PC-9 (cell line): ENCODE results near the gene ST8SIA3. TPM values are rescaled to one million over a fixed set of nuclear protein-coding genes. Genes with fewer than 3 reads are reported as not detected.

ENCODE experiments used
- BruUV-seq: library from RNA; stranded (reverse); fragments of 400-500 nt; replicated peaks from 2 replicates; lab custom pipeline; 2021; lab: Mats Ljungman, UMichigan
- CTCF ChIA-PET: fragments of 300-600 bp; sonication (Branson Sonifier 250); formaldehyde crosslinking; loops from one replicate; lab custom pipeline; 2022; ENCODE audit warnings: antibody characterized with exemption; lab: Charles Lee
- POLR2A ChIA-PET: fragments of 300-600 bp; sonication (Branson Sonifier 250); formaldehyde crosslinking; loops from one replicate; lab custom pipeline; 2022; ENCODE audit warnings: antibody characterized with exemption; ENCODE audit not compliant: unreplicated experiment; lab: Charles Lee
- DNase-seq, 2 experiments: peaks; one replicate each; pipeline versions ENCODE4 v3.0.0 to v3.0.0-alpha.2; 2015 to 2022; ENCODE audit warnings: mixed read lengths in 1 of 2
- H2AFZ ChIP-seq: fragments of 200-600 bp; sonication (generic); 2 replicates; pipeline ENCODE4 v1.8.1; 2017; ENCODE audit warnings: antibody characterized with exemption
- H3F3A ChIP-seq: fragments of 200-600 bp; sonication (generic); 2 replicates; pipeline ENCODE4 v1.8.1; 2017; ENCODE audit warnings: antibody characterized with exemption, mild to moderate bottlenecking, low read depth; ENCODE audit not compliant: insufficient read depth
- H3K27ac ChIP-seq: fragments of 200-600 bp; sonication (generic); 2 replicates; pipeline ENCODE4 v1.6.1; 2016; ENCODE audit warnings: mixed run types
- H3K27me3 ChIP-seq: fragments of 200-600 bp; sonication (generic); 2 replicates; pipeline ENCODE4 v1.6.1; 2016; ENCODE audit warnings: low read depth, mixed run types; ENCODE audit not compliant: insufficient read depth
- H3K36me3 ChIP-seq: fragments of 200-600 bp; sonication (generic); 2 replicates; pipeline ENCODE4 v1.6.1; 2016; ENCODE audit warnings: low read depth, mixed run types
- H3K4me1 ChIP-seq: fragments of 200-600 bp; sonication (generic); replicated peaks from 2 replicates; pipeline ENCODE4 v1.6.1; 2016; ENCODE audit warnings: mixed run types; ENCODE audit not compliant: insufficient read depth
- H3K4me2 ChIP-seq: fragments of 200-600 bp; sonication (generic); 2 replicates; pipeline ENCODE4 v1.6.1; 2017; ENCODE audit warnings: mixed run types
- H3K4me3 ChIP-seq: fragments of 200-600 bp; sonication (generic); 2 replicates; pipeline ENCODE4 v1.6.1; 2016; ENCODE audit warnings: mixed run types
- H3K79me2 ChIP-seq: fragments of 200-600 bp; sonication (generic); 2 replicates; pipeline ENCODE4 v1.6.1; 2017; ENCODE audit warnings: low read depth, mixed run types
- H3K9me2 ChIP-seq: fragments of 200-600 bp; sonication (generic); 2 replicates; pipeline ENCODE4 v1.8.1; 2017; ENCODE audit warnings: mild to moderate bottlenecking; ENCODE audit not compliant: insufficient read depth
- H3K9me3 ChIP-seq: fragments of 200-600 bp; sonication (generic); 2 replicates; pipeline ENCODE4 v1.8.1; 2016; ENCODE audit warnings: low read depth; ENCODE audit not compliant: insufficient read depth
- H4K20me1 ChIP-seq: fragments of 200-600 bp; sonication (generic); 2 replicates; pipeline ENCODE4 v1.8.1; 2017; ENCODE audit not compliant: insufficient read depth
- EZH2 ChIP-seq: fragments of 200-600 bp; sonication (generic); IDR thresholded peaks from 2 replicates; pipeline ENCODE4 v1.8.0; 2017; ENCODE audit warnings: antibody characterized with exemption, low read depth
- intact Hi-C: fragments of 100-400 bp; cut with micrococcal nuclease; formaldehyde crosslinking; loops from one replicate; pipeline ENCODE4 v1.10.0; 2022; ENCODE audit not compliant: unreplicated experiment
- total RNA-seq: library from RNA; stranded (reverse); gene quantifications from 2 replicates; pipeline ENCODE4 v1.2.3, GENCODE V29; 2021
- TF ChIP-seq, protein P1 (sequence below): fragments of 200-600 bp; sonication (generic); conservative IDR thresholded peaks from 2 replicates; pipeline ENCODE4 v1.6.1; 2017; ENCODE audit warnings: mixed run types, antibody characterized with exemption, mild to moderate bottlenecking, moderate library complexity

Gene ST8SIA3
- total RNA-seq, 1 experiment from 2014 or later, result not detected

DNA sequence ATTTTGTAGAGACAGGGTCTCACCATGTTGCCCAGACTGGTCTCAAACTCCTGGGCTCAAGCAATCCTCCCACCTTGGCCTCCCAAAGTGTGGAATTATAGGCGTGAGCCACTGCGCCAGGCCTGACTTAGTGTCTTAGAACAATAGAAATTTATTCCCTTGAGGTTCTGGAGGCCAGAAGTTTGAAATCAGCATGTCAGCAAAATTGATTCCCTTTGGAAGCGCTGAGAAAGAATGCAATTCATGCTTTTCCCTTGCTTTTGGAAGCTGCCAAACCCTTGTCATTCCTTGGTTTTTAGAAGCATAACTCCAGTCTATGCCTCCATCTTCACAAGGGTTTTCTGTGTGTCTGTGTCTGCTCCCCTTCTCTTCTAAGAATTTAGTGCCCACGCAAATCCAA lies 20.7 kb downstream of the ST8SIA3 start:
- intact Hi-C loops, result no loop called here
- H4K20me1 ChIP-seq, result no peaks in the 10 kb centered on the region
- H3K36me3 ChIP-seq, result no peaks in the 10 kb centered on the region
- H3K27ac ChIP-seq, result no peak overlapping the region
- no peaks in the 10 kb centered on the region for H3F3A ChIP-seq
- H3K4me2 ChIP-seq, result no peak overlapping the region
- no peaks in the 10 kb centered on the region for H3K4me1 ChIP-seq
- no peaks in the 10 kb centered on the region for H3K79me2 ChIP-seq
- BruUV-seq, result no TSS peak
- H3K27me3 ChIP-seq, result no peaks in the 10 kb centered on the region
- POLR2A ChIA-PET, result no interaction called here
- no peak for DNase-seq
- CTCF ChIA-PET, result no interaction called here
- H2AFZ ChIP-seq, result no peak overlapping the region
- H3K9me2 ChIP-seq, result no peaks in the 10 kb centered on the region
- H3K4me3 ChIP-seq, result no peak overlapping the region
- H3K9me3 ChIP-seq, result no peaks in the 10 kb centered on the region
- no peak for TF ChIP-seq EZH2
- TF ChIP-seq, protein P1, sequence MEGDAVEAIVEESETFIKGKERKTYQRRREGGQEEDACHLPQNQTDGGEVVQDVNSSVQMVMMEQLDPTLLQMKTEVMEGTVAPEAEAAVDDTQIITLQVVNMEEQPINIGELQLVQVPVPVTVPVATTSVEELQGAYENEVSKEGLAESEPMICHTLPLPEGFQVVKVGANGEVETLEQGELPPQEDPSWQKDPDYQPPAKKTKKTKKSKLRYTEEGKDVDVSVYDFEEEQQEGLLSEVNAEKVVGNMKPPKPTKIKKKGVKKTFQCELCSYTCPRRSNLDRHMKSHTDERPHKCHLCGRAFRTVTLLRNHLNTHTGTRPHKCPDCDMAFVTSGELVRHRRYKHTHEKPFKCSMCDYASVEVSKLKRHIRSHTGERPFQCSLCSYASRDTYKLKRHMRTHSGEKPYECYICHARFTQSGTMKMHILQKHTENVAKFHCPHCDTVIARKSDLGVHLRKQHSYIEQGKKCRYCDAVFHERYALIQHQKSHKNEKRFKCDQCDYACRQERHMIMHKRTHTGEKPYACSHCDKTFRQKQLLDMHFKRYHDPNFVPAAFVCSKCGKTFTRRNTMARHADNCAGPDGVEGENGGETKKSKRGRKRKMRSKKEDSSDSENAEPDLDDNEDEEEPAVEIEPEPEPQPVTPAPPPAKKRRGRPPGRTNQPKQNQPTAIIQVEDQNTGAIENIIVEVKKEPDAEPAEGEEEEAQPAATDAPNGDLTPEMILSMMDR, result no peak

DNA sequence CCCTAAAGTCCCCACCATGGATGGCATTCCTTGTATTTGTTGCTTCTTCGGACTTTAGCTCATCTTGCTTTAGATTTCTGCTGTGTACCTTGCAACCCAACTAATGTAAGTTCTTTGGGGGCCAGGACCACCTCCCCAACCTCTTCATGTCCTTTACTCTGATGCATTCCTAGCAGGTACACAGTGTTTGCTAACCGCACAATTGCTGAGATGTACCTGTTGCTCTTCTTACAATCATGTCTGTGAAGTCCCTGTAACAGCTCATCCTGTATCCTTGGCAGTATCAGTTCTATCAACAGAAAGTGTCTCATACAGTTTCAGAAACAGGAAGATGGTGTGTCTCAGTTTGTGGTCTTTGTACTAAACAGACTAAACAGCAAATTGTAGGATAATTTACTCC lies 24.1 kb downstream of the ST8SIA3 start:
- Histone ChIP-seq H3K9me3 (no peaks in the 10 kb centered on the region), H4K20me1 (no peaks in the 10 kb centered on the region), H3K79me2 (no peaks in the 10 kb centered on the region), H3F3A (no peaks in the 10 kb centered on the region), H2AFZ (no peak overlapping the region), H3K4me1 (no peaks in the 10 kb centered on the region), H3K9me2 (no peaks in the 10 kb centered on the region), H3K27me3 (no peaks in the 10 kb centered on the region), H3K27ac (no peak overlapping the region), H3K4me2 (no peak overlapping the region), H3K4me3 (no peak overlapping the region), H3K36me3 (no peaks in the 10 kb centered on the region)
- DNase-seq, result no peak
- POLR2A ChIA-PET, result no interaction called here
- TF ChIP-seq EZH2, result no peak
- TF ChIP-seq, protein P1, result no peak
- intact Hi-C loops, result no loop called here
- no TSS peak for BruUV-seq
- CTCF ChIA-PET, result no interaction called here

DNA sequence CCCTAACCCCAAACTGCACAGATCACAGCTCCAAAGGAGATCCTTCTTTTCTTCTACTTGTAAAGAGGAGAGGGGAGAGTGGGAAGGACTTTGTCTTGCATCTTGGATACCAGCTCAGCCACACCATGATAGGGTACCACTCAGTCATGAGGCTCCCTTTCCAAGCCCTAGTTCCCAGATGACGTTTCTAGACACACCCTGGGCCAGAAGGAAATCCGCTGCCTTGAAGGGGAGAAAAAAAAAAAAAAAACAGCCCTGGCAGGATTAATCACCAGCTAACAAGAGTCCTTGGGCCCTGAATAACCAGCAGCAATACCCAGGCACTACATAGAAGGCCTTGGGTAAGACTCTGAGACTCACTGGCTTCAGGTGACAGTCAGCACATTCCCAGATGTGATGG lies 36.9 kb downstream of the ST8SIA3 start:
- no peak overlapping the region for H3K4me3 ChIP-seq
- no peak overlapping the region for H3K4me2 ChIP-seq
- no peak overlapping the region for H2AFZ ChIP-seq
- no peaks in the 10 kb centered on the region for H3F3A ChIP-seq
- ChIA-PET POLR2A (no interaction called here), CTCF (interaction anchor here (0.7 kb wide), 1 partner anchor 354 kb away, joined by 9 read pairs; no protein-coding TSS in a partner anchor)
- TF ChIP-seq, protein P1, result no peak
- no peak for TF ChIP-seq EZH2
- H3K36me3 ChIP-seq, result no peaks in the 10 kb centered on the region
- H3K27me3 ChIP-seq, result no peaks in the 10 kb centered on the region
- H3K79me2 ChIP-seq, result no peaks in the 10 kb centered on the region
- intact Hi-C loops, result no loop called here
- H3K9me3 ChIP-seq, result no peaks in the 10 kb centered on the region
- H3K4me1 ChIP-seq, result no peaks in the 10 kb centered on the region
- no peak for DNase-seq
- no peaks in the 10 kb centered on the region for H4K20me1 ChIP-seq
- no TSS peak for BruUV-seq
- no peak overlapping the region for H3K27ac ChIP-seq
- H3K9me2 ChIP-seq, result no peaks in the 10 kb centered on the region
